ENCODE measurements around the gene FBRSL1.

Gene FBRSL1

DNA sequence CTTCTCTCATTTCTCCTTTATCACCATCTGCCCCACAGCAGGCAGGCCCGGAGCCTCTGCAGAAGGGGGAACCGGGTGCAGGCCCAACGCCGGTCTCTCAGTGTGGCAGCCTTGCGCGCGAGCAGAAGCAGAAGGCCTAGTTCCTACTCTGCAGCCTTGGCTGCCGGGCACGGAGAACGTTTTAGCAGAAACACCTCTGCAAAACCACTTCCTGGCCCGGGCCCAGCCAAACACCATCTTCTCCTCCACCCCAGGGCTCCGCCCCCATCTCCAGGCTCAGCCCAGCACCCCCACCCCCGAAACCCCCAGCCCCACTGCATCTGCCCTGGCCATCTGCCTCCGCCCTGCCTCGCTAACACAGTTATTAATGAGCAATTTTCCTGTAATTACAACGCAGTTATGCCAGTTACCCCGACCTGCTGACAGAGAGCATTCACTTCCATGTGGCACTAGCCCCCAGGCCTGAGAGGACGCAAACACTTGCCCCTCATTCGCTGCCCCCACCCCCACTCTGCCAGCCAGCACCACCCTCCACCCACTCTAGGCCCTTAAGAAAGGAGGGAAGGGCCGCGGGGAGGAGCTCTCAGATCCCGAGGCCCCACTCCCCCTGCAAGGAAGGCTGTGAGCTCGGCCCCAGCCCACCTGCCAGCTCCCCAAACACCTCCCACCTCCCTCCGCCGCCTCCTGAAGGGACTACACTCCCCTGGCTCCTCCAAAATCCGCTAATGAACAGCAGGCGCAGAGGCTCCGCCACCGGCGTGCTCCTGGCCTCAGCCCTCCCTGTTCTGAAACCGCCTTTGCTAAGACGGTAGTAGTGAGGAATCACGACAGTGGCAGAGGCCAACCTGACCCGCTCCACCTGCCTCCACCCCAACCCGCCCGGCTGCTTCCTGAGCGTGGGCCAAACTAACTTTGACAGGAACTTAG, 44.7 kb upstream of the FBRSL1 start:
- TF ChIP-seq, protein P1, sequence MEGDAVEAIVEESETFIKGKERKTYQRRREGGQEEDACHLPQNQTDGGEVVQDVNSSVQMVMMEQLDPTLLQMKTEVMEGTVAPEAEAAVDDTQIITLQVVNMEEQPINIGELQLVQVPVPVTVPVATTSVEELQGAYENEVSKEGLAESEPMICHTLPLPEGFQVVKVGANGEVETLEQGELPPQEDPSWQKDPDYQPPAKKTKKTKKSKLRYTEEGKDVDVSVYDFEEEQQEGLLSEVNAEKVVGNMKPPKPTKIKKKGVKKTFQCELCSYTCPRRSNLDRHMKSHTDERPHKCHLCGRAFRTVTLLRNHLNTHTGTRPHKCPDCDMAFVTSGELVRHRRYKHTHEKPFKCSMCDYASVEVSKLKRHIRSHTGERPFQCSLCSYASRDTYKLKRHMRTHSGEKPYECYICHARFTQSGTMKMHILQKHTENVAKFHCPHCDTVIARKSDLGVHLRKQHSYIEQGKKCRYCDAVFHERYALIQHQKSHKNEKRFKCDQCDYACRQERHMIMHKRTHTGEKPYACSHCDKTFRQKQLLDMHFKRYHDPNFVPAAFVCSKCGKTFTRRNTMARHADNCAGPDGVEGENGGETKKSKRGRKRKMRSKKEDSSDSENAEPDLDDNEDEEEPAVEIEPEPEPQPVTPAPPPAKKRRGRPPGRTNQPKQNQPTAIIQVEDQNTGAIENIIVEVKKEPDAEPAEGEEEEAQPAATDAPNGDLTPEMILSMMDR (IDR thresholded peaks at IDR 0.05; ENCODE audit: insufficient read depth, low read length, poor library complexity, severe bottlenecking): no peak
- H3K36me3 ChIP-seq (ENCODE audit: control insufficient read depth, insufficient read depth, low read length): no peaks in the 10 kb centered on the region
- DNase-seq (ENCODE audit: extremely low read depth, insufficient read length): peak; percentile 51
- H3K27me3 ChIP-seq (replicated peaks; ENCODE audit: control insufficient read depth, insufficient read depth, low read length): no peaks in the 10 kb centered on the region
- no peak overlapping the region for H3K4me3 ChIP-seq (replicated peaks; ENCODE audit: low read depth, low read length)

DNA sequence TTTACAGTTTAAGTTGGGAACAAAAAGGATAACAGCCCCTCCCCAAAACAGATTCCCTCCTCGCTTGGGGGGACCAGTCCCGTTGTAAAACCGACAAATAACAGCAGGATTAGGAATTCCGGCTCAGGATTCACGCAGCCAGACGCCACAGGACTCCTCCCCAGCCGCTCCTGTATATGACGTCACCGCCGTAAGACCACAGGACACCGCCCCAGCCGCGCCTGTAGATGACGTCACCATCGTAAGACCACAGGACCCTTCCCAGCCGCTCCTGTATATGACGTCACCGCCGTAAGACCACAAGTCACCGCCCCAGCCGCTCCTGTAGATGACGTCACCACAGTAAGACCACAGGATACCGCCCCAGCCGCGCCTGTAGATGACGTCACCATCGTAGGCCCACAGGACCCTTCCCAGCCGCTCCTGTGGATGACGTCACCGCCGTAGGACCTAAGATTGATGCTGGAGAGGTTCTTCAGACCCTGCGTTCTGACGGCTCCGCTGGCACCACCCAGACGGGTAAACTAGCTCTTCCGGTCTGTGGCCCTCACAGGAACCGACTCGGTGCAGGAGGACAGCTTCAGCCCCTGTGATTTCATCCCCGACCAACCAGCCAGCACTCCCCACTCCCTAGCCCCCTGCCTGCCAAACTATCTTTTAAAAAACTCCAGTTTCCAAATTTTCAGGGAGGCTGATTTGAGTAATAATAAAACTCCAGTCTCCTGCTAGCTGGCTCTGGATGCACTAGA, 43.9 kb upstream of the FBRSL1 start:
- Histone ChIP-seq H3K4me3 (replicated peaks; ENCODE audit: low read depth, low read length) (no peak overlapping the region), H3K36me3 (ENCODE audit: control insufficient read depth, insufficient read depth, low read length) (no peaks in the 10 kb centered on the region), H3K27me3 (replicated peaks; ENCODE audit: control insufficient read depth, insufficient read depth, low read length) (no peaks in the 10 kb centered on the region)
- TF ChIP-seq, protein P1 (IDR thresholded peaks at IDR 0.05; ENCODE audit: insufficient read depth, low read length, poor library complexity, severe bottlenecking): no peak
- DNase-seq (ENCODE audit: extremely low read depth, insufficient read length): no peak

DNA sequence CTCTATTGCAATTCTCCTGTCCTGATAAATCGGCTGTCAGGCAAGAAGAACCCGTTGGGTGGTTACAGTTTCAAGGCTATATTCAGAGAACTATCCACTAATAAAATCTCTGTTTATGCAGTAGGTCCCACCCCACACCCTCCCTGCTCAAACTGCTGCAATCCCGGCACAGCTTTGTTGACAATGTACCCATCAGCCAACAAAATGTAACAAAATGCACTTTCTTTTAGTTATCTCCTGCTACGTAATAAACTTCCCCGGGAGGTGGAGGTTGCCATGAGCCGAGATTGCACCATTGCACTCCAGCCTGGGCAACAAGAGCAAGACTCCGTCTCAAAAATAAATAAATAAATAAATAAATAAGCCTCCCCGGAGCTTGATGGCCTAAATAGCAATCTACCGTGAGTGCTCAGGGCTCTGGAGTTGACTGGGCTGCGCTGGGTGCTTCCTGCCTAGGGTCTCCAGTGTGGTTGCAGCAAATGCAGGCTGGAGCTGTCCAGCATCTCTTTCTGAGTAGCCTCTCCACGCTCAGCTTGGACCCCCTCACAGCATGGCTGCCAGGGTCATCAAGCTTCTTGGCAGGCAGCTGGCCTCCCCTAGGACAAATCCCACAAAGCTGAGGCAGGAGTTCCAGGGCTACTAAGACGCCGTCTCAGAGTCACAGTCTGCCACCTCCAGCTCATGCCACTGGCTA, 43.2 kb upstream of the FBRSL1 start:
- no peaks in the 10 kb centered on the region for H3K27me3 ChIP-seq (replicated peaks; ENCODE audit: control insufficient read depth, insufficient read depth, low read length)
- H3K4me3 ChIP-seq (replicated peaks; ENCODE audit: low read depth, low read length): no peak overlapping the region
- no peak for DNase-seq (ENCODE audit: extremely low read depth, insufficient read length)
- H3K36me3 ChIP-seq (ENCODE audit: control insufficient read depth, insufficient read depth, low read length): no peaks in the 10 kb centered on the region
- TF ChIP-seq, protein P1 (IDR thresholded peaks at IDR 0.05; ENCODE audit: insufficient read depth, low read length, poor library complexity, severe bottlenecking): no peak

DNA sequence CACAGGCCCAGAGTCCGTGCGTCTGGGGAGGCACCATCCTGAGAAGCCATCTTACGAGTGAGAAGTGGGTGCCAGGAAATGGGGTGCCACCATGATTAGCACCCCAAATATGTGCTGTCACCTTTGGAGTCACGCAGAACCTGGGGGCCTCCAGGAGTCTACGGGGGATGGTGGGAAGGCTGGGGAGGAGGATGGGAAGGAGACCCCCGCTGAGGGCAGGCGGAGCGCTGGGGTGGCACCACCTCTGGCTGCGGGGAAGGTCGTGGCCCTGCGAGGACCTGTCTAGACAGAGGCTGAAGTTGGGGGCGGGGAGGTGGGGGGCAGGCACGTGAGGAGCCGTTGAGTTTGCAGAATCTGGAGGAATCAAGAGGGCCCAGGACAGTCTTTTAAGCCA, 42.6 kb upstream of the FBRSL1 start:
- H3K27me3 ChIP-seq (replicated peaks; ENCODE audit: control insufficient read depth, insufficient read depth, low read length): no peaks in the 10 kb centered on the region
- TF ChIP-seq, protein P1 (IDR thresholded peaks at IDR 0.05; ENCODE audit: insufficient read depth, low read length, poor library complexity, severe bottlenecking): no peak
- no peak for DNase-seq (ENCODE audit: extremely low read depth, insufficient read length)
- no peaks in the 10 kb centered on the region for H3K36me3 ChIP-seq (ENCODE audit: control insufficient read depth, insufficient read depth, low read length)
- no peak overlapping the region for H3K4me3 ChIP-seq (replicated peaks; ENCODE audit: low read depth, low read length)

DNA sequence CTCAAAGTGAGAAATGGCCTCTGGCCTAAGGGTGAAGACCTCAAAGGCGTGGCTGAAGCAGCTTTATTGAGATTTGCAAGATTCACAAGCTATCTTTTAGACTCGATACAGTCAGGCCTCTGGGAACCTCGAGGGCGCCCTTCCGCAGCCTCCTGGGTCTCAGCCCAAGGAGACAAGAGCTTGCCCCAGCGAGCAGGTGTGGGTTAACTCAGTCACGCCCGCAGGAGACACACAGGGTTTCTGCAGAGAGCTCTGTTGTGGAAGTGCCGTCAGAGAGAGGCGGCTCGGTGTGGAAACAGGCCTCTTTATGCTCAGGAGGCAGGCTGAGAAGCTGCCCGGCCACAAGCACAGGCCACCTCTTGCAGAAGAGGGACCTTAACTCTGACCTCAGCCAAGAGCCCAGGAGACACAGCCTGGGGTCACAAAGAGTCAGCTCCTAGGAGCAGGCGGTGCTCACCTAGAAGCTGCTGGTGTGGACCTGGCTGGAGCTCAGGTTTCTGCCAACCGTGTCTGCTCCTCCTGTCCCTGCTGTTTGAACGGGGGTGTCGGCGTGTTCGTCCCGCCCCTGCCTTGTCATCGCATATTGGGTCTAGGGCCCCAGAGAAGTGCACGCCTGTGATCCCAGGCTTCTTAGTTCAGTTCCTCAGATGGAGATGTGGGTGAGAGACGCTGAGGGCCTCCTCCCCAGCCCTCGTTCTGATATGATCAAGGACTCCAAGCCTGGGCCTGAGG, 42.1 kb upstream of the FBRSL1 start:
- no peak for DNase-seq (ENCODE audit: extremely low read depth, insufficient read length)
- Histone ChIP-seq H3K27me3 (replicated peaks; ENCODE audit: control insufficient read depth, insufficient read depth, low read length) (no peaks in the 10 kb centered on the region), H3K4me3 (replicated peaks; ENCODE audit: low read depth, low read length) (no peak overlapping the region), H3K36me3 (ENCODE audit: control insufficient read depth, insufficient read depth, low read length) (no peaks in the 10 kb centered on the region)
- TF ChIP-seq, protein P1 (IDR thresholded peaks at IDR 0.05; ENCODE audit: insufficient read depth, low read length, poor library complexity, severe bottlenecking): no peak
